Activated CD4-positive, alpha-beta memory T cell treated with anti-CD3 and anti-CD28 coated beads for 36 hours (primary cell): Measurements from ENCODE around the gene ANKRD10. TPM values are rescaled to one million over a fixed set of nuclear protein-coding genes. Genes with fewer than 3 reads are reported as not detected.

Experiments used
- CTCF ChIA-PET: fragments of 350-600 bp; sonication (Branson Sonifier 250); formaldehyde crosslinking; loops from one replicate; lab custom pipeline; 2021; ENCODE audit warnings: antibody characterized with exemption, inconsistent platforms; lab: Charles Lee
- POLR2A ChIA-PET: fragments of 350-600 bp; sonication (Branson Sonifier 250); formaldehyde crosslinking; loops from one replicate; lab custom pipeline; 2021; ENCODE audit warnings: antibody characterized with exemption; lab: Charles Lee
- DNase-seq: peaks from one replicate; pipeline ENCODE4 v3.0.0-alpha.2; 2020
- H3K27ac Mint-ChIP-seq: one replicate; pipeline ENCODE4 v1.8.0; 2021; ENCODE audit warnings: mixed read lengths
- H3K27me3 Mint-ChIP-seq: one replicate; pipeline ENCODE4 v1.8.0; 2021; ENCODE audit warnings: mixed read lengths
- H3K36me3 Mint-ChIP-seq: one replicate; pipeline ENCODE4 v1.8.0; 2021; ENCODE audit warnings: mixed read lengths
- H3K4me1 Mint-ChIP-seq: one replicate; pipeline ENCODE4 v1.8.0; 2021; ENCODE audit warnings: low read depth, mixed read lengths
- H3K4me3 Mint-ChIP-seq: one replicate; pipeline ENCODE4 v1.8.0; 2021; ENCODE audit warnings: mild to moderate bottlenecking, mixed read lengths
- H3K9me3 Mint-ChIP-seq: one replicate; pipeline ENCODE4 v1.8.0; 2021; ENCODE audit warnings: mixed read lengths
- intact Hi-C: fragments of 100-400 bp; cut with micrococcal nuclease; formaldehyde crosslinking; loops from one replicate; pipeline ENCODE4 v1.15.1; 2023
- total RNA-seq, 2 experiments: library from RNA; stranded (reverse); gene quantifications; one replicate each; pipeline ENCODE4 v1.2.3, GENCODE V29; 2021

The ANKRD10 gene
- total RNA-seq, 2 experiments from 2014 or later, result 83.9 to 97.8 TPM

GRCh38 chr13:110832205-110832479 is 82.7 kb downstream of the ANKRD10 start:
- CTCF ChIA-PET, result no interaction called here
- DNase-seq, result no peak
- H3K36me3 Mint-ChIP-seq, result no peaks in the 10 kb centered on the region
- no peaks in the 10 kb centered on the region for H3K9me3 Mint-ChIP-seq
- no peaks in the 10 kb centered on the region for H3K4me1 Mint-ChIP-seq
- no peak overlapping the region for H3K4me3 Mint-ChIP-seq
- POLR2A ChIA-PET, result no interaction called here
- intact Hi-C loops, result no loop called here
- no peak overlapping the region for H3K27ac Mint-ChIP-seq
- H3K27me3 Mint-ChIP-seq, result peaks cover 8% of the 10 kb centered on the region

DNA sequence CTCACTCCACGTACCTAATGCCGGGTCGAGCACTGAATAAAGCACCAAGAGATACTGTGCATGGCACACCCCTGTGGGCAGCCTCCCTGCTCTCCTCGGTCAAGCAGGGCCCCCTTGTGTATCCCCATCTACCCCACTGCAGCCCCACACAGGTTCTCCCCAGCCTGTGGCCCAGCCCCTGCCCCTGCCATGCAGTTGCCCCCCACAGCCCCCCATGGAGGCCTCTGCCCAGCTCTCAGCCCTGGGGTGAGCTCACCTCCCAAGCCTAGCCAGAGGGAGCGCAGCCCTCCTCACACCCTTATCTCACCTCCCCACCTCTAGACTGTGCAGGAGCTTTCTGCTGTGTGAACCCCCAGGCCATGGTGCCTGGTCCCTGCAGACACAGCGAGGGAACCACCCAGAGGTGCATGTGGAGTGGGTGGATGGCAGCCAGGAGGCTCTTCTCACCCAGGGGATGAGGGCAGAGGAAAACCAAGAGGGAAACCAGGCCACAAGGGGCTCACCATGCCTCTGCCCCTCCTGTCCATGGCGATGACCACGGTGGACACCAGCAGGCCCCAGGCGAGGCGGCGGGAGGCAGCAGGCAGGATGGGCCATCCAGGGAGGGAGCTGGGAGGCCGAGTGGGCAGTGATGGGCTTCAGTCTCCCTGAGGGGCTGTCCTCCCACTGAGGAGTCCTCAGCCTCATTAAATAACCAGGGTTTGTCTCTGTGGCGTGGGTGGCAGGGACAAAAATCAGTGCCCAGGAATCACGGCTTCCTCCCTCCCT is 83.2 kb downstream of the ANKRD10 start:
- Mint-ChIP-seq H3K4me1 (no peaks in the 10 kb centered on the region), H3K27me3 (peaks cover 8% of the 10 kb centered on the region), H3K27ac (no peak overlapping the region), H3K9me3 (no peaks in the 10 kb centered on the region), H3K4me3 (no peak overlapping the region), H3K36me3 (no peaks in the 10 kb centered on the region)
- DNase-seq, result no peak
- intact Hi-C loops, result no loop called here
- POLR2A ChIA-PET, result no interaction called here
- CTCF ChIA-PET, result no interaction called here

DNA sequence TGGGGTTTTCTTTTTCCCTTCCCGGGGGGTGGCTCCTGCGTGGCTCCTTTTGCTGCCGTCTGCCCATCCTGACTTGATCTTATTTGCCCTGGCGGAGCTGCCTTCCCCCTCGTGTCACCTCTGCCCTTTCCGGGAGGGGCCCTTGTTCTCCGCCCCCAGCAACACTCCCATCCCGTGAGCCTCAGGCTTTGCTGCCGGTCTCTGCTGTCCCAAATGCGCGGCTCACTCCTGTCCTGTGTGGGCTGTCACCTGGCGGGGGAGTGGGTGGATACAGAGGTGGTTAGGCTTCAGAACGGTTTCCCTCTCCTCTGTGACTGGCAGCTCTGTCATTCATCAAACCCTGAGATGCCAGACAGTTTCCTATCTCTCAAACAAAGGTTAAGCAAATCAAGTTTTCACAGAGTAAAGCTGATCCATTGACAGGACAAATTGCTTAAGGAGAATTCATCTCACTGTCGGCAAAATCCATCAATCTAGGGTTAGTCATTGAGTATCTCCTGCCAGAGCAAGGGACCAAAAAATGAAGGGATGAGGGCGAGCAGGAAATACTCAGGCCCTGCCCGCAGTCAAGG is 84.0 kb downstream of the ANKRD10 start:
- H3K4me3 Mint-ChIP-seq, result no peak overlapping the region
- intact Hi-C loops, result no loop called here
- CTCF ChIA-PET, result no interaction called here

DNA sequence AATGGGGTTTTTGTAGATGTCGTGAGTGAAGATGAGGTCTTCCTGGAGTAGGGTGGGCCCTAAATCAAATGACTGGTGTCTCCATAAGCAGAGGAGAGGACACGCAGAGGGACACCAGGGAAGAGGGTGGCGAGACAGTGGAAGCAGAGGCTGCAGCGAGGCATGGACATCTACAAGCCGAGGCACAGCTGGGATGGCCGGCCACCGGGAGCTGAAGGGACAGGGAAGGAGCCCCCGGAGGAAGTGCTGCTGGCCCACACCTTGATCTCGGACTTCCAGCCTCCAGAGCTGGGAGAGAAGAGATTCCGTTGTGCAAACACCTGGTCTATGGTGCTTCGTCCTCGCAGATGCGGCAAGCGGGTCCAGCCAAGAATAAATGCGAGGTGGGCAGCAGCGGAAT is 84.5 kb downstream of the ANKRD10 start:
- no peak for DNase-seq
- Mint-ChIP-seq H3K4me3 (no peak overlapping the region), H3K9me3 (no peaks in the 10 kb centered on the region), H3K4me1 (no peaks in the 10 kb centered on the region), H3K27ac (no peak overlapping the region), H3K36me3 (no peaks in the 10 kb centered on the region), H3K27me3 (peaks cover 6% of the 10 kb centered on the region)
- ChIA-PET CTCF (no interaction called here), POLR2A (interaction anchor here (0.7 kb wide), 1 partner anchor 371 kb away, joined by 6 read pairs; no protein-coding TSS in a partner anchor)
- intact Hi-C loops, result no loop called here

More for the DNA sequence above, 84.0 kb downstream of the ANKRD10 start:
- Mint-ChIP-seq H3K27ac (no peak overlapping the region), H3K9me3 (no peaks in the 10 kb centered on the region), H3K36me3 (no peaks in the 10 kb centered on the region), H3K27me3 (peaks cover 8% of the 10 kb centered on the region), H3K4me1 (no peaks in the 10 kb centered on the region)
- POLR2A ChIA-PET, result no interaction called here
- no peak for DNase-seq

GRCh38 chr13:110829486-110829885 is 85.4 kb downstream of the ANKRD10 start:
- H3K36me3 Mint-ChIP-seq, result no peaks in the 10 kb centered on the region
- H3K9me3 Mint-ChIP-seq, result no peaks in the 10 kb centered on the region
- intact Hi-C loops, result no loop called here
- POLR2A ChIA-PET, result interaction anchor here (0.7 kb wide), 1 partner anchor 370 kb away, joined by 6 read pairs; no protein-coding TSS in a partner anchor
- H3K4me1 Mint-ChIP-seq, result no peaks in the 10 kb centered on the region
- DNase-seq, result no peak
- no peak overlapping the region for H3K4me3 Mint-ChIP-seq
- peaks cover 6% of the 10 kb centered on the region for H3K27me3 Mint-ChIP-seq
- no peak overlapping the region for H3K27ac Mint-ChIP-seq
- CTCF ChIA-PET, result no interaction called here

DNA sequence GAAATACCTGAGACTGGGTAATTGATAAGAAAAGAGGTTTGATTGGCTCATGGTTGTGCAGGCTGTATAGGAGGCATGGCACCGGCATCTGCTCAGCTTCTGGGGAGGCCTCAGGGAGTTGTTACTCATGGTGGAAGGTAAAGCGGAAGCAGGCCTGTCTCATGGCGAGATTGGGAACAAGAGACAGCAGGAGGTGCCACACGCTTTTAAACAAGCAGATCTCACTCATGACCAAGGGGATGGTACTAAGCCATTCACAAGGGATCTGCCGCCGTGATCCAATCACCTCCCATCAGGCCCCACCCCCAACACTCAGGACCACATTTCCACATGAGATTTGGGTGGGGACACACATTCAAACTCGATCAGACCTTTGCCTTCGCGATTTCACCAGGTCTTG is 86.2 kb downstream of the ANKRD10 start:
- no peaks in the 10 kb centered on the region for H3K36me3 Mint-ChIP-seq
- no peaks in the 10 kb centered on the region for H3K4me1 Mint-ChIP-seq
- no peak overlapping the region for H3K4me3 Mint-ChIP-seq
- ChIA-PET CTCF (interaction anchor here (0.9 kb wide), 1 partner anchor 10 kb away, joined by 3 read pairs; no protein-coding TSS in a partner anchor), POLR2A (no interaction called here)
- intact Hi-C loops, result no loop called here
- no peaks in the 10 kb centered on the region for H3K9me3 Mint-ChIP-seq
- no peak overlapping the region for H3K27ac Mint-ChIP-seq
- no peak for DNase-seq
- H3K27me3 Mint-ChIP-seq, result peaks cover 6% of the 10 kb centered on the region

Other genes with a start within 250 kb of the ANKRD10 start
- gene CARS2, start 209.0 kb downstream of the ANKRD10 start, total RNA-seq, result 10 to 100 TPM; 54.6 to 59.3 TPM
- 10 to 100 TPM; 18.4 to 18.7 TPM for gene ING1, start 201.4 kb downstream of the ANKRD10 start, total RNA-seq
- gene ARHGEF7, start 200.2 kb upstream of the ANKRD10 start, total RNA-seq, result 10 to 100 TPM; 53.1 to 53.4 TPM